Measurements from ENCODE around the gene NKTR. TPM values are rescaled to one million over a fixed set of nuclear protein-coding genes. Genes with fewer than 3 reads are reported as not detected.

The NKTR gene
- total RNA-seq, 1 donor from 2014 or later: 41.7 TPM

GRCh38 chr3:42666022-42666421 lies 65.5 kb downstream of the NKTR start:
- Histone ChIP-seq H3K4me3 (no peak overlapping the region), H3K4me1 (peaks cover 0 to 26% of the 10 kb centered on the region in 2 donors), H3K9me3 (no peaks in the 10 kb centered on the region), H3K27me3 (no peaks in the 10 kb centered on the region), H3K27ac (peak overlapping the region; percentile 77 to 88), H3K36me3 (peaks cover 4 to 5% of the 10 kb centered on the region in 2 donors)
- no peak for DNase-seq (ENCODE audit: low spot score in 2 of 2)
- TF ChIP-seq CTCF (IDR thresholded peaks at IDR 0.05): no peak
- intact Hi-C loops (cut with DNase I): no loop called here

GRCh38 chr3:42666577-42666998 lies 66.1 kb downstream of the NKTR start:
- Histone ChIP-seq H3K9me3 (no peaks in the 10 kb centered on the region), H3K27me3 (no peaks in the 10 kb centered on the region), H3K4me1 (peaks cover 0 to 26% of the 10 kb centered on the region in 2 donors), H3K27ac (peak overlapping the region; percentile 77 to 88), H3K4me3 (no peak overlapping the region), H3K36me3 (no peaks in the 10 kb centered on the region)
- intact Hi-C loops (cut with DNase I): no loop called here
- no peak for TF ChIP-seq CTCF (IDR thresholded peaks at IDR 0.05)
- DNase-seq (ENCODE audit: low spot score in 2 of 2): peak in 1 of 2 donors; percentile 68

- Histone ChIP-seq H3K36me3 (no peaks in the 10 kb centered on the region), H3K9me3 (no peaks in the 10 kb centered on the region), H3K27ac (peak overlapping the region; percentile 77 to 88), H3K4me3 (no peak overlapping the region), H3K4me1 (peaks cover 0 to 26% of the 10 kb centered on the region in 2 donors), H3K27me3 (no peaks in the 10 kb centered on the region)
- DNase-seq (ENCODE audit: low spot score in 2 of 2): peak in 1 of 2 donors; percentile 63
- TF ChIP-seq CTCF (IDR thresholded peaks at IDR 0.05): no peak
- intact Hi-C loops (cut with DNase I): no loop called here
Observed at GRCh38 chr3:42667096-42667522, 66.6 kb downstream of the NKTR start.

GRCh38 chr3:42667523-42668412 lies 67.3 kb downstream of the NKTR start:
- peak in 1 of 2 donors; percentile 63 for DNase-seq (ENCODE audit: low spot score in 2 of 2)
- intact Hi-C loops (cut with DNase I): no loop called here
- no peak for TF ChIP-seq CTCF (IDR thresholded peaks at IDR 0.05)
- no peak overlapping the region for H3K4me3 ChIP-seq
- no peaks in the 10 kb centered on the region for H3K36me3 ChIP-seq
- H3K9me3 ChIP-seq: no peaks in the 10 kb centered on the region
- H3K4me1 ChIP-seq: peaks cover 0 to 26% of the 10 kb centered on the region in 2 donors
- peak overlapping the region; percentile 77 to 88 for H3K27ac ChIP-seq
- no peaks in the 10 kb centered on the region for H3K27me3 ChIP-seq

GRCh38 chr3:42668413-42668760 lies 67.9 kb downstream of the NKTR start:
- no peak for TF ChIP-seq CTCF (IDR thresholded peaks at IDR 0.05)
- DNase-seq (ENCODE audit: low spot score in 2 of 2): no peak
- Histone ChIP-seq H3K27ac (no peak overlapping the region), H3K4me3 (no peak overlapping the region), H3K4me1 (peaks cover 0 to 26% of the 10 kb centered on the region in 2 donors), H3K27me3 (no peaks in the 10 kb centered on the region), H3K9me3 (no peaks in the 10 kb centered on the region), H3K36me3 (no peaks in the 10 kb centered on the region)
- intact Hi-C loops (cut with DNase I): no loop called here

All from ascending aorta (tissue), 2 donors.